Measurements from ENCODE around the gene CNN1. TPM values are rescaled to one million over a fixed set of nuclear protein-coding genes. Genes with fewer than 3 reads are reported as not detected.

Gene CNN1
- polyA plus RNA-seq, 2 of the 4 experiments (the other 2 are of a cell fraction), result 0.62 to 0.96 TPM

DNA sequence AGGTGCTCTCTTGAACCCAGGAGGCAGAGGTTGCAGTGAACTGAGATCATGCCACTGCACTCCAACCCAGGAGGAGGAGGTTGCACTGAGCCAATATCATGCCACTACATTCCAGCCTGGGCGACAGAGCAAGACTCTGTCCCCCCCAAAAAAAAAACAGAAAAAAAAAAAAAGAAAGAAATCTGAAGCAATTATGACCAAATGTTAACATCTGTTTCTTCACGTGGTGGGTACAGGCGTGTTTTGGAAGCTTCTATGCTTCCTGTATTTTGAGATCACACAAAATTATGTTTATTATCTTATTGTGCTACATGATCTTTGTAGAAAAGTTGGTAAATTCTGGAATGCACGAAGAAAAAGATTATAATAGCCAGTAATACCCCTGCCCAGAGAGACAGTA lies 41.5 kb downstream of the CNN1 start:
- Histone ChIP-seq H3K4me1 (no peaks in the 10 kb centered on the region), H3K27ac (no peak overlapping the region), H3K4me2 (no peak overlapping the region), H3K4me3 (no peak overlapping the region), H3K9me3 (no peaks in the 10 kb centered on the region)
- DNase-seq (ENCODE audit: low read depth in 1 of 2, low spot score in 1 of 2) (no peak), FAIRE-seq (no peak), ATAC-seq (no peak)
- POLR2A ChIA-PET, result interaction anchor here (0.7 kb wide), 1 partner anchor 21 kb away, joined by 3 read pairs; the partner anchor contains the start of gene ELOF1
- TF ChIP-seq ZNF302 (CRISPR knock-in tag; IDR thresholded peaks at IDR 0.05) (no peak), POLR2A (IDR thresholded peaks at IDR 0.05; ENCODE audit: low read length) (no peak), MYC (IDR thresholded peaks at IDR 0.05; ENCODE audit: borderline replicate concordance, low read length) (no peak), POLR2AphosphoS2 (conservative IDR thresholded peaks at IDR 0.05; ENCODE audit: low read length) (no peak), EHF (CRISPR knock-in tag; IDR thresholded peaks at IDR 0.05) (no peak), HDAC2 (IDR thresholded peaks at IDR 0.05) (no peak), JUNB (IDR thresholded peaks at IDR 0.05) (no peak), HEYL (CRISPR knock-in tag; IDR thresholded peaks at IDR 0.05) (no peak), TFCP2L1 (CRISPR knock-in tag; IDR thresholded peaks at IDR 0.05) (no peak), RARB (CRISPR knock-in tag; IDR thresholded peaks at IDR 0.05) (no peak), USF2 (IDR thresholded peaks at IDR 0.05) (no peak), JUN (IDR thresholded peaks at IDR 0.05) (no peak), CHD2 (IDR thresholded peaks at IDR 0.05; ENCODE audit: low read length, partially characterized antibody) (no peak), SMC3 (IDR thresholded peaks at IDR 0.05) (no peak), RAD21 (conservative IDR thresholded peaks at IDR 0.05 in 1 of 2, IDR thresholded peaks at IDR 0.05 in 1 of 2) (no peak)
- TF ChIP-seq, protein P1, sequence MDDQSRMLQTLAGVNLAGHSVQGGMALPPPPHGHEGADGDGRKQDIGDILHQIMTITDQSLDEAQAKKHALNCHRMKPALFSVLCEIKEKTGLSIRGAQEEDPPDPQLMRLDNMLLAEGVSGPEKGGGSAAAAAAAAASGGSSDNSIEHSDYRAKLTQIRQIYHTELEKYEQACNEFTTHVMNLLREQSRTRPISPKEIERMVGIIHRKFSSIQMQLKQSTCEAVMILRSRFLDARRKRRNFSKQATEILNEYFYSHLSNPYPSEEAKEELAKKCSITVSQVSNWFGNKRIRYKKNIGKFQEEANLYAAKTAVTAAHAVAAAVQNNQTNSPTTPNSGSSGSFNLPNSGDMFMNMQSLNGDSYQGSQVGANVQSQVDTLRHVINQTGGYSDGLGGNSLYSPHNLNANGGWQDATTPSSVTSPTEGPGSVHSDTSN (IDR thresholded peaks at IDR 0.05), result no peak
- 75% methylated on average over 4 of the region's 4 CpGs for WGBS (ENCODE audit: missing lambda C conversion rate)
- CTCF ChIA-PET, result interaction anchor here (0.6 to 1.7 kb wide), 2 partner anchors 97 to 638 kb away, joined by 3 to 6 read pairs; no protein-coding TSS in a partner anchor

- POLR2A ChIA-PET, result no interaction called here
- ATAC-seq (no peak), FAIRE-seq (no peak), DNase-seq (ENCODE audit: low read depth in 1 of 2, low spot score in 1 of 2) (no peak)
- 48% methylated on average over 3 of the region's 3 CpGs for WGBS (ENCODE audit: missing lambda C conversion rate)
- Histone ChIP-seq H3K4me1 (no peaks in the 10 kb centered on the region), H3K9me3 (no peaks in the 10 kb centered on the region), H3K27ac (no peak overlapping the region), H3K4me2 (no peak overlapping the region), H3K4me3 (no peak overlapping the region)
- CTCF ChIA-PET, result interaction anchor here (1.7 kb wide), 1 partner anchor 99 kb away, joined by 6 read pairs; no protein-coding TSS in a partner anchor
- TF ChIP-seq HOXA7 (CRISPR knock-in tag; IDR thresholded peaks at IDR 0.05) (no peak), RAD21 (conservative IDR thresholded peaks at IDR 0.05 in 1 of 2, IDR thresholded peaks at IDR 0.05 in 1 of 2) (no peak), MAZ (IDR thresholded peaks at IDR 0.05; ENCODE audit: borderline replicate concordance, low read depth, low read length) (no peak), EHF (CRISPR knock-in tag; IDR thresholded peaks at IDR 0.05) (no peak), SREBF2 (IDR thresholded peaks at IDR 0.05) (no peak), PHF8 (IDR thresholded peaks at IDR 0.05; ENCODE audit: borderline replicate concordance, low read depth) (no peak), CTCF (IDR thresholded peaks at IDR 0.05) (no peak), FOXS1 (CRISPR knock-in tag; IDR thresholded peaks at IDR 0.05) (no peak), KDM1A (IDR thresholded peaks at IDR 0.05; ENCODE audit: low read depth) (no peak), HDAC2 (IDR thresholded peaks at IDR 0.05) (no peak), TFCP2L1 (CRISPR knock-in tag; IDR thresholded peaks at IDR 0.05) (no peak), E2F6 (IDR thresholded peaks at IDR 0.05; ENCODE audit: borderline replicate concordance, low read depth) (no peak), FOSL2 (IDR thresholded peaks at IDR 0.05) (no peak), FOSL2 (CRISPR knock-in tag; IDR thresholded peaks at IDR 0.05) (no peak), RARB (CRISPR knock-in tag; IDR thresholded peaks at IDR 0.05) (no peak), CHD4 (IDR thresholded peaks at IDR 0.05; ENCODE audit: borderline replicate concordance) (no peak), BCL3 (IDR thresholded peaks at IDR 0.05) (no peak), HEYL (CRISPR knock-in tag; IDR thresholded peaks at IDR 0.05) (no peak)
- TF ChIP-seq, protein P2, sequence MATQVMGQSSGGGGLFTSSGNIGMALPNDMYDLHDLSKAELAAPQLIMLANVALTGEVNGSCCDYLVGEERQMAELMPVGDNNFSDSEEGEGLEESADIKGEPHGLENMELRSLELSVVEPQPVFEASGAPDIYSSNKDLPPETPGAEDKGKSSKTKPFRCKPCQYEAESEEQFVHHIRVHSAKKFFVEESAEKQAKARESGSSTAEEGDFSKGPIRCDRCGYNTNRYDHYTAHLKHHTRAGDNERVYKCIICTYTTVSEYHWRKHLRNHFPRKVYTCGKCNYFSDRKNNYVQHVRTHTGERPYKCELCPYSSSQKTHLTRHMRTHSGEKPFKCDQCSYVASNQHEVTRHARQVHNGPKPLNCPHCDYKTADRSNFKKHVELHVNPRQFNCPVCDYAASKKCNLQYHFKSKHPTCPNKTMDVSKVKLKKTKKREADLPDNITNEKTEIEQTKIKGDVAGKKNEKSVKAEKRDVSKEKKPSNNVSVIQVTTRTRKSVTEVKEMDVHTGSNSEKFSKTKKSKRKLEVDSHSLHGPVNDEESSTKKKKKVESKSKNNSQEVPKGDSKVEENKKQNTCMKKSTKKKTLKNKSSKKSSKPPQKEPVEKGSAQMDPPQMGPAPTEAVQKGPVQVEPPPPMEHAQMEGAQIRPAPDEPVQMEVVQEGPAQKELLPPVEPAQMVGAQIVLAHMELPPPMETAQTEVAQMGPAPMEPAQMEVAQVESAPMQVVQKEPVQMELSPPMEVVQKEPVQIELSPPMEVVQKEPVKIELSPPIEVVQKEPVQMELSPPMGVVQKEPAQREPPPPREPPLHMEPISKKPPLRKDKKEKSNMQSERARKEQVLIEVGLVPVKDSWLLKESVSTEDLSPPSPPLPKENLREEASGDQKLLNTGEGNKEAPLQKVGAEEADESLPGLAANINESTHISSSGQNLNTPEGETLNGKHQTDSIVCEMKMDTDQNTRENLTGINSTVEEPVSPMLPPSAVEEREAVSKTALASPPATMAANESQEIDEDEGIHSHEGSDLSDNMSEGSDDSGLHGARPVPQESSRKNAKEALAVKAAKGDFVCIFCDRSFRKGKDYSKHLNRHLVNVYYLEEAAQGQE (IDR thresholded peaks at IDR 0.05), result no peak
- TF ChIP-seq, protein P3, sequence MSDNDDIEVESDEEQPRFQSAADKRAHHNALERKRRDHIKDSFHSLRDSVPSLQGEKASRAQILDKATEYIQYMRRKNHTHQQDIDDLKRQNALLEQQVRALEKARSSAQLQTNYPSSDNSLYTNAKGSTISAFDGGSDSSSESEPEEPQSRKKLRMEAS (IDR thresholded peaks at IDR 0.05), result no peak
Measured at GRCh38 chr19:11581740-11582139, 43.1 kb downstream of the CNN1 start.

Measured in A549 (cell line).